ENCODE measurements around the gene KLHL41. TPM values are rescaled to one million over a fixed set of nuclear protein-coding genes. Genes with fewer than 3 reads are reported as not detected.

Gene KLHL41
- total RNA-seq: 4.1 TPM

DNA sequence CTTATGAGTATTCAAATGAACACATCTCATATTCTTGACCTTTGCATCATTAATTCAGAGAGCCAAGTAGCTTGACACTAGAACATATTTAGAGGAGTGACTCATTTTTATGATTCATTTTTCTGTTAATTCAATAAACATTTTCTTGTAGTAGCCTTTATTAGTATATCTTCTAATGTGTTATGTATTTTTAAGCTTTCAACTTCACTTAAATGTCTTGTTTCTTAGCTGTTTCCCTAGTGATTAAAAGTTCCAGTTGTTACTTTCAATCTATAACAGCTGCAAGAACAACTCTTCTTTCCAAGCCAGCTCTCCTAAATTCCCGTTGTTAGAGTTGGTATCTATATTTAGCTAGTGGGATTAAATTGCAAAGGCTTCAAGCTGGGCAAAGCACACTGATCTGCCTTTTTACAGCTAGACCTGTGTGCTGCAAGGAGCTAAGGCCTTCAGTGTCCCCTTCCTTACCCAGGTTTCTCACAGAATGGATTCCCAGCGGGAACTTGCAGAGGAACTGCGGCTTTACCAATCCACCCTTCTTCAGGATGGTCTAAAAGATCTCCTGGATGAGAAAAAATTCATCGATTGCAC is at the start of gene KLHL41:
KLHL41 (plus strand) TSS at position 405 of the 588 bp plus-strand sequence; CDS start at position 482, 77 bp downstream.
- no peak for FAIRE-seq
- DNase-seq (ENCODE audit: low spot score in 2 of 2): no peak

DNA sequence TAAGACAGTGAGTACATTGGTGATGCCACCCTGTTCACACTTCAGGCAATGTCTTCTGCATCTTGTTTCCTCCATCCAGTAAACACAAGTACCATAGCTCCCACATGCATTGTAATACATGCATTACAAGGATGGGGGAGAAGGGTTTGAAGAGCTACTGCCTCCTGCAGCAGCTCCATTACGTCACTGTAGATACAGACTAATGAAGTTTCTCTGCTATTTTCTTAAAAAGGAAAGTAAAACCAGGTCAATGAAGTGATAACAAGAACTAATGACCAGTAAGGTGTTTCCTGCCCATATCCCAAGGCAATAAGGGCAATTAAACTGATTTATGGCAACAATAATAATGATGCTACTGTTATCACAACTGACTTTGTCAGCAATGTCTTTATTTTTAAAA is 48.4 kb upstream of the KLHL41 start:
- no peak for DNase-seq (ENCODE audit: low spot score in 2 of 2)
- no peak for FAIRE-seq

- FAIRE-seq (no peak), DNase-seq (ENCODE audit: low spot score in 2 of 2) (peak in 1 of 2 donors; percentile 17)
Measured at GRCh38 chr2:169462896-169463695, 46.4 kb upstream of the KLHL41 start.

- DNase-seq (ENCODE audit: low spot score in 2 of 2): no peak
- FAIRE-seq: no peak
Measured at GRCh38 chr2:169464466-169464865, 45.0 kb upstream of the KLHL41 start.

DNA sequence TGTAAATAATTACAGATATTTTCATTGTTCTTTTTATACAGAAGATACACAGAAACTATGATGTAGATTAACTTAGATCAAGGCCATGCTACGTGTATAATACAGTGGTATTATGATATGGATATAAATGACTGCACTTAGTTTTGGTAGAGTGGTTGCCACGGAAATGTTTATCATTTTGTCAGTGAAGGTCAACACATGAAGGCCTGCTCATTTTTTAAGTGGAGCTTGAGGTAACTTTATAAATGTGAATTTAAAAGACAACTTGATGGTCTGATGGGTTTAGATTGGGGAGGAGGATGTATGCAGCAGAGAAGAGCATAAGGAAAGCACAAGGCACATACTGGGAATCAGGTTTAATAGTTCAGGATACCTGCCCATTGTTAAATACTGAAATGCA is 44.6 kb upstream of the KLHL41 start:
- no peak for DNase-seq (ENCODE audit: low spot score in 2 of 2)
- FAIRE-seq: no peak

DNA sequence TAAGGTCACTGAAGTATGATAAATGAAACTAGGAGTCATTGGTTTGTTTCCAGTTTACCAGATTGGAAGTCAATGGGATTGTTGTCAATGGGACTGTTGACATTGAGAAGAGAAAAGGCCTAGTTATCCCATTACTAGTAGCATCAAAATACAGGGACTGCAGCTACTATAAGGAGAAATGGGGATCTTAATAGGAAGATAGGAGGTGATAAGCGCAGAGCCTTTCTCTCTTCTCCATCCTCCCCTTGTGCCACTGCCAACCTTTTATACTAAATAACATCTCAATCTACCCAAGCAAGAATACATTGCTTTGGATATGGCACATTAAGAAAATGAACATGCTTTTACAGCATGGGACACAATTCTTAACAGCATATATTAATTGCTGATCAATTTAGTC is 40.7 kb upstream of the KLHL41 start:
- no peak for FAIRE-seq
- DNase-seq (ENCODE audit: low spot score in 2 of 2): no peak

DNA sequence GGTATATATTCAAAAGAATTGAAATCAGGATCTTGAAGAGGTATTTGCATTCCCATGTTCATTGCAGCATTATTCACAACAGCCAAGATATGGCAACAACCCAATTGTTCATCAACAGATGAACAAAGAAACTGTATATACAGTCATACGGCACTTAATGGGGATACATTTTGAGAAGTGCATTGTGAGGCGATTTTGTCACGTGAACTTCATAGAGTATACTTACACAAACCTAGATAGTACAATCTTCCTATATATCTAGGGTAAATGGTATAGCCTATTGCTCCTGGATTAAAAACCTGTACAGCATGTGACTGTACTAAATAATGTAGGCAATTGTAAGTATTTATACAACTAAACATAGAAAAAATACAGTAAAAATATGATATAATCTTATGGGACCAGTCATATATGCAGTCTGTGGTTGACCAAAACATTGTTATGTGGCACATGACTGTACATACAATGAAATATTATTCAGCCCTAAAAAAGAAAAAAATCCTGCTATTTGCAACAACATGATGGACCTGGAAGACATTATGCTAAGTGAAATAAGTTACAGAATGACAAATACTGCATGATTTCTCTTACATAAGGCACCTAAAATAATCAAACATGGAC is 39.4 kb upstream of the KLHL41 start:
- FAIRE-seq: no peak
- no peak for DNase-seq (ENCODE audit: low spot score in 2 of 2)

DNA sequence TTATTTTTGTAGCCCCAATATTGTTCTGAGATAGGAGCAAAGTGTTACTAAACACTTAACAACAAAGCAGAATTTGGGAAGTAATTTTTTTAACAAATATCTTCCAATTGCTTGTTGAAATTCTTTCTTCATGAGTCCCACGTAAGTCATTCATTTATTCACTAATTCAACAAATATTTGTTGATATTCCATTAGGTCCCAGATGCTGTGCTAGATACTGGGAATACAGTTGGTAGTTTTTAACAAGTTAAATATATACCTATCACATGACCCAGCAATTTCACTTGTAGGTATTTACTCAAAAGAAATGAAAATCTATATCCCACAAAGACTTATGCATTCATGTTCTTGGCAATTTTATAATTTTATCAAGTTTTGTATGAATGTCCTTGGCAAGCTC is 37.3 kb upstream of the KLHL41 start:
- FAIRE-seq: no peak
- no peak for DNase-seq (ENCODE audit: low spot score in 2 of 2)

DNA sequence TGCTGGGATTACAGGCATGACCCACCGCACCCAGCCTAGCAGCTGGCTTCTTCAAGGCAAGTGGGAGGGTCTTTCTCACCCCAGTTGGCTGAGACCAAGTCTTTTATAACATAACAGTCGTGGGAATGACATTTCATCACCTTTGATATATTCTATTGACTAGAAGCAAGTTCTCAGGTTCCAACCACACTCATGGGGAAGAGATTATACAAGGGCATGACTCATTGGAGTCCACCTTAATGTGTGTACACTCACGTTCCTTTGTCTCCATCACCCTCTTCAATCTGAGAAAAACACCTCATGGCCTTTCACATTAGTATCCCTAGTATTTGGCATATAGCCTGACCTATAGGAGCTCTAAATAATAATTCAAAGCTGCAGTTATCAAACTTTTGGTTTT is 33.0 kb upstream of the KLHL41 start:
- FAIRE-seq (no peak), DNase-seq (ENCODE audit: low spot score in 2 of 2) (no peak)

DNA sequence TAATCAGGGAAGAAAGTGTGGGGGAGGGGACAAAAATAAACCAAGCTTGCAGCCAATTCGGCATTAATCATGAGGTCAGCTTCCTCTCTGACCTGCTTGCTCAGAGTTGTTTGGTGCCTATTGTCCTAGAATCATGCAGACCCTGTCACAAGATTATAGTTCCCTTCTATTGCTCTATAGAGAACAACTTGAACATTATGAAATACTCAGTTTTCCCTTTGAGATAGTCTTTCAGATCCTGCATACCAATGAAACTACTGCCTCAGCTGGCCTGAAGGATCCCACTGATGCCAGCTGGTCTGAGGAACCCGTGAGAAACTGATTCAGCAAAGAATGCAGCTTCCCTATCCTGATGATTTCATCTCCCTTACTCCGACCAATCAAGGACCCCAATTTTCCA is 31.2 kb upstream of the KLHL41 start:
- DNase-seq (ENCODE audit: low spot score in 2 of 2) (no peak), FAIRE-seq (no peak)

DNA sequence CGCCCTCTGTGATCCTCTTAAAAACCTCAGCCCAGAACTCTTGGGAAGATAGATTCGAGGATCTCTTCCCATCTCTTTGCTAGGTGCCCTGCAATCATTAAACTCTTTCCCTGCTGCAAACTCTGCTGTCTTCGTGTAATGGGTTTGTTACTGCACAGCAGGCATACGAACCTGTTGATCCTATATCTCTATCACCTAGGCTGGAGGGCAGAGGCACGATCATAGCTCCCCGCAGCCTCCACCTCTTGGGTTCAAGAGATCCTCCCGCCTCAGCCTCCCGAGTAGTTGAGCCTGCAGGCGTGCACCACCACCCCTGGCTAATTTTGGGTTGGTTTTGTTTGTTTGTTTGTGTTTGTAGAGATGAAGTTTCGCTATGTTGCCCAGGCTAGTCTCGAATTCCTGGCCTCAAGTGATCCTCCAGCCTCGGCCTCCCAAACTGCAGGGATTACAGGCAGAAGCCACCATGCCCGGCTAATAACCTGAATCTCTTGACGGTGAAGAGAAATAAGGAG is 30.7 kb upstream of the KLHL41 start:
- no peak for DNase-seq (ENCODE audit: low spot score in 2 of 2)
- no peak for FAIRE-seq

DNA sequence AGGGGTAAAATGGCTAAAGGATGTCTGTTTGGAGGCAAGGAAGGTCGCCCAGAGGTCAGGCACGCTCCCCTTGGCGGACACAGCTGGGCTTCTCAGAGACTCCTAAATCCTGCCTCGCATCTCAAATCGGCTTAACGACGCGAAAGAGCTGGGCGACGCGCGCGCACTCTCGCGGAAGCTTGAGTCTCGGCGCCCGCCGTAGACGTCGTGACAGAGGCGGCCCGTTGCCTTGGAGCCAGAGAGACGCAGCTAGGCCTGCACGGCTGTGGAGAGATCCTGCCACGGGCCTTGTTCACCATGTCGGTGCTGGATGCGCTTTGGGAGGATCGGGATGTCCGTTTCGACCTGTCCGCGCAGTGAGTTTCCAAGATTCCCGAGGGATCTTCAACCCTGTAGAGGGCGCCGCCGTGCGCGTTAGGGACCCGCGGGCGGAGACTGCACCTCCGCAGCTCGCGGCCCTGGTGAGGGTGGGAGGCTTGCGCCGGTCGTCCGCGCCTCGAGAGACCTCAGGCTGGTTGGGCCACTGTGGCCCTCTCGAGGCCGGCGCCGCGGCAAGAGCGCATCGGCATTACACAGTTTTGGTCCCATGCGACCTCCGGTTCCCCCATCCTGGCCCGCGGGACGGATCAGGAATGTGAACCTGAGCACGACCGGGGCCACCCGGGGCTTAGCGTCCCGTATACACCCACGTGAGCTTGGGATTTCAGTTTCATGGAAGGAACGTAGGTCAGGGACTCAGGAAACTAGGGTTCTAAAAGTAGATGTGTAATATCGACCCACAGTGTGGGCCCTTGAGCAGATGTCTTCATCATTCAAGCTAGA is 30.0 kb upstream of the KLHL41 start, which contains the start of gene BBS5:
BBS5 (plus strand) TSS at position 238 of the 822 bp plus-strand sequence; CDS start at position 298, 60 bp downstream.
- DNase-seq (ENCODE audit: low spot score in 2 of 2): peak; percentile 68 to 79
- no peak for FAIRE-seq

GRCh38 chr2:169480079-169480465 is 29.4 kb upstream of the KLHL41 start:
- DNase-seq (ENCODE audit: low spot score in 2 of 2): no peak
- FAIRE-seq: no peak

DNA sequence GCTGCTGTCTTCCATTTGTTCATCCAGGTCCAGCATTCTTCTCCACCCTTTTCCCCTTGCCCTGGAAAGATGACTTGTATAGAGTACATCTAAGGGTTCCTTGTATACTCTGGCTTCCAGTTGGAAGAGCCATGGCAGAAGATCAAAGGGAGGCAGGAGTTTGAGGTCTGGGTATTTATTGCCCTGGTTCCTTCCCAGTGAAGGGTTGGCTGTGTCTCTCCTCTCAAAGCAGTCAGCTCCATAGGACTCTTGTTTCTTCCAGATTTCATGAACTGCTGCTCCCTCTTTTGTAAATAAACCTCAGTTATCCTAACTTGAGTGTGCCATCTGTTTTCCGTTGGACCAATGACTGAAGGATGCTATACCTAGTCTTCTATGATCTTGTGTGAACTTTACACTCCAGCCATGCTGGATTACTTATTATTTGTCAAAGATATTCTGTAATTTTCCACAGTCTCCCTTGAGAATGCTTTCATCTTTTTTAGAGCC is 23.8 kb upstream of the KLHL41 start:
- FAIRE-seq (no peak), DNase-seq (ENCODE audit: low spot score in 2 of 2) (no peak)

DNA sequence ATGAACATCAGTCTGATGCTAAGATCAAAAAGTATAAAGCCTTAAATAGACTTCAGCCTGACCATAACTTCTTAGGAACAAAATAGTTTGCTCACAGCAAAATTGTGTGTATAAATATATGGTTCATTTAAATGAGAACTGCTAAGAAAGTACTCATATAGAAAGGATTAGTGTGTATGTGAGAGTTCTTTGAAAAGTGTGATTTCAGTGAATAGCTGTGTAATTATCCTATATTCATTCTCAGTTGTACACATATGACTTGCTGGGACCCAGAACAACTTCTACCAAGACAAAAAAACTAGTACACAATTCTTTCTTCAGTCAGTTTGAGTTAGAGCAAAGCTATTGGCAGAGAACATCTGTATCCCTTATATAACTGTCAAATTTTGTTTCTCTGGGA is 23.0 kb upstream of the KLHL41 start:
- FAIRE-seq: no peak
- no peak for DNase-seq (ENCODE audit: low spot score in 2 of 2)

DNA sequence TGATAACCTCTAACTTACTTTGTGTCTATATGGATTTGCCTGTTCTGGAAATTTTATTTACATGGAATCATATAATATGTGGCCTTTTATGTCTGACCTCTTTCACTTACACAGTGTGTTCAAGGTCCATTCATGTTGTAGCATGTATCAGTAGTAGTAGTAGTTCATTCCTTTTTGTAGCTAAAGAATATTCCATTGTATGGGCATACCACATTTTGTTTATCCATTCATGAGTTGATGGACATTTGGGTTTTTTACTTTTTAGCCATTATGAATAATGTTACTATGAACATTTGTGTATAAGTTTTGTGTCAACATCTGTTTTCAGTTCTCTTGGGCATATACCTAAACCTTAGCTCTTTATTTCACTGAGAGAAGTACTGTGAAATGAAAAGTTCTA is 18.7 kb upstream of the KLHL41 start:
- no peak for FAIRE-seq
- no peak for DNase-seq (ENCODE audit: low spot score in 2 of 2)

DNA sequence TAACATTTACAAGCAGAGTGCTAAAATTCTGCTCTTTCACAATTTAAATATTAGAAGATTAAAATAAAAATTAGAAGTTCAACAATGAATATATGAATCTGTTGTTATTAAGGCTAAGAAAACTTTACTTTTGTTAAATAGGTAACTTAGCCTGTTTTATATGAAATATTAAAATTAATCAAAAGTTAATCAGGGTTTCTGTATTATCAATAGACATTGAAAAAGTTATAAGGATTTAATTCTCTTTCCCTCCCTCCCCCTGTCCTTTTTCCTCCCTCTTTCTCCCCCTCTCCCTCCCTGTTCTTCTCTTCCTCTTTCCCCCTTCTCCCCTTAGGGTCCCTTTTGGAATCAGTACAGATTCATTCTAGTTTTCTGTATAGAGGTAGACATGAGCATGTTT is 18.1 kb upstream of the KLHL41 start:
- DNase-seq (ENCODE audit: low spot score in 2 of 2) (no peak), FAIRE-seq (no peak)

- FAIRE-seq (no peak), DNase-seq (ENCODE audit: low spot score in 2 of 2) (no peak)
Measured at GRCh38 chr2:169493360-169493759, 16.1 kb upstream of the KLHL41 start.

DNA sequence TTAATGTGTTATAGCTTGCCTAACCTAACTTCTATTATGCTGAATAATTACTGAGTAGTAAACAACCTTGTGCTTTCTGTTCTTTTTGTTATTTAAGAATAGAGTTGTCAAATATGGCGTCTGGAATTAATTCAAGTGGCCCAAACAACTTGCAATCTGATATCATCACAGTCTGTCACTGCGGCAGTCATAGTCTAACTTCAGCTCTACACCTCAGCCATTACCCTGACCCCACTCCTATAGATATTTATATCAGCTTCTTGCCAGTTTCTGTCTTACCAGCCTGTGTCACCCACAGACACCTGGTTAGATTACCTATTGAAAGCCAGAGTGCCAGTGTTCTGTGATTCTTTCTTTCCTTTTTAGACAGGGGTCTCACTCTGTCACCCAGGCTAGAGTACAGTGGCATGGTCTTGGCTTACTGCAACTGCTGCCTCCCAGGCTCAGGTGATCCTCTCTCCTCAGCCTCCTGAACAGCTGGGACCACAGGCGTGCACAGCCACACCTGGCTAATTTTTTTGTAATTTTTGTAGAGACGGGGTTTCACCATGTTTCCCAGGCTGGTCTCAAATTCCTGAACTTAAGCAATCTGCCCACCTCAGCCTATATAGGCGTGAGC is 14.1 kb upstream of the KLHL41 start:
- DNase-seq (ENCODE audit: low spot score in 2 of 2): no peak
- no peak for FAIRE-seq

- no peak for DNase-seq (ENCODE audit: low spot score in 2 of 2)
- no peak for FAIRE-seq
Measured at GRCh38 chr2:169504651-169505050, 4.9 kb upstream of the KLHL41 start.

Measured in frontal cortex (tissue), 4 donors.